ENCODE data around the gene FGF2.
"Not testable (repeated sequence)": the region's sequence is repeated elsewhere in the genome, so short reads cannot be mapped to it uniquely, and the experiment has no call there.

Gene FGF2

GRCh38 chr4:122854447-122855352 is 28.1 kb downstream of the FGF2 start:
- no peaks in the 10 kb centered on the region for H3K9me3 ChIP-seq (ENCODE audit: control insufficient read depth, insufficient read depth, low read length)
- H3K4me3 ChIP-seq (ENCODE audit: low read depth, low read length), result no peak overlapping the region
- no peaks in the 10 kb centered on the region for H3K27me3 ChIP-seq (ENCODE audit: control insufficient read depth, insufficient read depth, low read length)
- no peaks in the 10 kb centered on the region for H3K36me3 ChIP-seq (ENCODE audit: control insufficient read depth, insufficient read depth, low read length)
- H3K9ac ChIP-seq (ENCODE audit: low read depth, low read length), result no peak overlapping the region
- peaks cover 44% of the 10 kb centered on the region for H3K4me1 ChIP-seq (ENCODE audit: control insufficient read depth, insufficient read depth, low read length)

- H3K9ac ChIP-seq (ENCODE audit: low read depth, low read length), result no peak overlapping the region
- no peaks in the 10 kb centered on the region for H3K36me3 ChIP-seq (ENCODE audit: control insufficient read depth, insufficient read depth, low read length)
- no peaks in the 10 kb centered on the region for H3K27me3 ChIP-seq (ENCODE audit: control insufficient read depth, insufficient read depth, low read length)
- no peaks in the 10 kb centered on the region for H3K9me3 ChIP-seq (ENCODE audit: control insufficient read depth, insufficient read depth, low read length)
- peaks cover 47% of the 10 kb centered on the region for H3K4me1 ChIP-seq (ENCODE audit: control insufficient read depth, insufficient read depth, low read length)
- no peak overlapping the region for H3K4me3 ChIP-seq (ENCODE audit: low read depth, low read length)
Measured at GRCh38 chr4:122855353-122855890, 28.8 kb downstream of the FGF2 start.

- H3K9ac ChIP-seq (ENCODE audit: low read depth, low read length), result no peak overlapping the region
- no peaks in the 10 kb centered on the region for H3K9me3 ChIP-seq (ENCODE audit: control insufficient read depth, insufficient read depth, low read length)
- peaks cover 44% of the 10 kb centered on the region for H3K4me1 ChIP-seq (ENCODE audit: control insufficient read depth, insufficient read depth, low read length)
- H3K4me3 ChIP-seq (ENCODE audit: low read depth, low read length), result no peak overlapping the region
- no peaks in the 10 kb centered on the region for H3K36me3 ChIP-seq (ENCODE audit: control insufficient read depth, insufficient read depth, low read length)
- H3K27me3 ChIP-seq (ENCODE audit: control insufficient read depth, insufficient read depth, low read length), result no peaks in the 10 kb centered on the region
Measured at GRCh38 chr4:122857160-122857559, 30.5 kb downstream of the FGF2 start.

DNA sequence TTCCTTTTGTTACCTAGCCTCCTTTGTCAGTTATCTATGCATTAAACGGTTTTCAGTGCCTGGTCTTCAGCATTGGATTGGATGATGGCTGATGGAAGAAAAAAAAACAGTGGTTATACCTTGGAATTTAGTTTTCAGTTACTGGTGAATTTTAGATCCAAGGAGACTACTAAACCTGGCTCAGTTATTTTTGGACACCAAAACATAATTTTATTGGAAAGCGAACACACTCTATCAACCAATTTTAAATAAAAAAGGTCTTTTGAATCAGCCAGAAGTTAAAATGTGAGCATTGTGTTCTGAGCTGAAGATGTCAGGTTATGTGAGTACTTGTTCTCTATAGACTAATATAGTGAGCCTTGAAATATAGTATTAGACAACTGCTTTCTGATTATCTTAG is 32.1 kb downstream of the FGF2 start:
- H3K9ac ChIP-seq (ENCODE audit: low read depth, low read length), result no peak overlapping the region
- H3K4me1 ChIP-seq (ENCODE audit: control insufficient read depth, insufficient read depth, low read length), result peaks cover 39% of the 10 kb centered on the region

GRCh38 chr4:122861172-122861943 is 34.7 kb downstream of the FGF2 start:
- H3K27me3 ChIP-seq (ENCODE audit: control insufficient read depth, insufficient read depth, low read length), result no peaks in the 10 kb centered on the region
- H3K36me3 ChIP-seq (ENCODE audit: control insufficient read depth, insufficient read depth, low read length), result no peaks in the 10 kb centered on the region
- no peak overlapping the region for H3K4me3 ChIP-seq (ENCODE audit: low read depth, low read length)
- H3K9me3 ChIP-seq (ENCODE audit: control insufficient read depth, insufficient read depth, low read length), result no peaks in the 10 kb centered on the region
- peaks cover 23% of the 10 kb centered on the region for H3K4me1 ChIP-seq (ENCODE audit: control insufficient read depth, insufficient read depth, low read length)
- no peak overlapping the region for H3K9ac ChIP-seq (ENCODE audit: low read depth, low read length)

More for the DNA sequence above, 32.1 kb downstream of the FGF2 start:
- no peak overlapping the region for H3K4me3 ChIP-seq (ENCODE audit: low read depth, low read length)
- no peaks in the 10 kb centered on the region for H3K27me3 ChIP-seq (ENCODE audit: control insufficient read depth, insufficient read depth, low read length)
- no peaks in the 10 kb centered on the region for H3K9me3 ChIP-seq (ENCODE audit: control insufficient read depth, insufficient read depth, low read length)
- no peaks in the 10 kb centered on the region for H3K36me3 ChIP-seq (ENCODE audit: control insufficient read depth, insufficient read depth, low read length)

- Histone ChIP-seq H3K4me3 (ENCODE audit: low read depth, low read length) (no peak overlapping the region), H3K9ac (ENCODE audit: low read depth, low read length) (no peak overlapping the region), H3K27me3 (ENCODE audit: control insufficient read depth, insufficient read depth, low read length) (no peaks in the 10 kb centered on the region), H3K4me1 (ENCODE audit: control insufficient read depth, insufficient read depth, low read length) (peaks cover 8% of the 10 kb centered on the region), H3K9me3 (ENCODE audit: control insufficient read depth, insufficient read depth, low read length) (no peaks in the 10 kb centered on the region), H3K36me3 (ENCODE audit: control insufficient read depth, insufficient read depth, low read length) (no peaks in the 10 kb centered on the region)
Measured at GRCh38 chr4:122863639-122864038, 37.0 kb downstream of the FGF2 start.

GRCh38 chr4:122865425-122865824 is 38.8 kb downstream of the FGF2 start:
- Histone ChIP-seq H3K4me1 (ENCODE audit: control insufficient read depth, insufficient read depth, low read length) (peaks cover 3% of the 10 kb centered on the region), H3K9me3 (ENCODE audit: control insufficient read depth, insufficient read depth, low read length) (no peaks in the 10 kb centered on the region)

DNA sequence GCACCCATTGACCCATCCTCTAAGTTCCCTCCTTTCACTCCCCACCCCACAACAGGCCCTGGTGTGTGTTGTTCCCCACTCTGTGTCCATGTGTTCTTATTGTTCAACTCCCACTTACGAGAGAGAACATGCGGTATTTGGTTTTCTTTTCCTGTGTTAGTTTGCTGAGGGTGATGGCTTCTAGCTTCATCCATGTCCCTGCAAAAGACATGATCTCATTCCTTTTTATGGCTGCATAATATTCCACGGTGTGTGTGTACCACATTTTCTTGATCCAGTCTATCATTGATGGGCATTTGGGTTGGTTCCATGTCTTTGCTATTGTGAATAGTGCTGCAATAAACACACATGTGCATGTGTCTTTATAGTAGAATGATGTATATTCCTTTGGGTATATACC is 41.6 kb downstream of the FGF2 start:
- not testable (repeated sequence) for H3K4me3 ChIP-seq (ENCODE audit: low read depth, low read length); H3K9me3 ChIP-seq (ENCODE audit: control insufficient read depth, insufficient read depth, low read length); H3K36me3 ChIP-seq (ENCODE audit: control insufficient read depth, insufficient read depth, low read length); H3K27me3 ChIP-seq (ENCODE audit: control insufficient read depth, insufficient read depth, low read length); H3K9ac ChIP-seq (ENCODE audit: low read depth, low read length); H3K4me1 ChIP-seq (ENCODE audit: control insufficient read depth, insufficient read depth, low read length)

More at GRCh38 chr4:122865425-122865824, 38.8 kb downstream of the FGF2 start:
- Histone ChIP-seq H3K36me3 (ENCODE audit: control insufficient read depth, insufficient read depth, low read length) (no peaks in the 10 kb centered on the region), H3K4me3 (ENCODE audit: low read depth, low read length) (no peak overlapping the region), H3K27me3 (ENCODE audit: control insufficient read depth, insufficient read depth, low read length) (no peaks in the 10 kb centered on the region), H3K9ac (ENCODE audit: low read depth, low read length) (no peak overlapping the region)

- no peaks in the 10 kb centered on the region for H3K9me3 ChIP-seq (ENCODE audit: control insufficient read depth, insufficient read depth, low read length)
- H3K4me1 ChIP-seq (ENCODE audit: control insufficient read depth, insufficient read depth, low read length), result peaks cover 2% of the 10 kb centered on the region
- peaks cover 17% of the 10 kb centered on the region for H3K36me3 ChIP-seq (ENCODE audit: control insufficient read depth, insufficient read depth, low read length)
- no peaks in the 10 kb centered on the region for H3K27me3 ChIP-seq (ENCODE audit: control insufficient read depth, insufficient read depth, low read length)
- H3K4me3 ChIP-seq (ENCODE audit: low read depth, low read length), result no peak overlapping the region
- H3K9ac ChIP-seq (ENCODE audit: low read depth, low read length), result no peak overlapping the region
Measured at GRCh38 chr4:122873146-122873545, 46.5 kb downstream of the FGF2 start.

DNA sequence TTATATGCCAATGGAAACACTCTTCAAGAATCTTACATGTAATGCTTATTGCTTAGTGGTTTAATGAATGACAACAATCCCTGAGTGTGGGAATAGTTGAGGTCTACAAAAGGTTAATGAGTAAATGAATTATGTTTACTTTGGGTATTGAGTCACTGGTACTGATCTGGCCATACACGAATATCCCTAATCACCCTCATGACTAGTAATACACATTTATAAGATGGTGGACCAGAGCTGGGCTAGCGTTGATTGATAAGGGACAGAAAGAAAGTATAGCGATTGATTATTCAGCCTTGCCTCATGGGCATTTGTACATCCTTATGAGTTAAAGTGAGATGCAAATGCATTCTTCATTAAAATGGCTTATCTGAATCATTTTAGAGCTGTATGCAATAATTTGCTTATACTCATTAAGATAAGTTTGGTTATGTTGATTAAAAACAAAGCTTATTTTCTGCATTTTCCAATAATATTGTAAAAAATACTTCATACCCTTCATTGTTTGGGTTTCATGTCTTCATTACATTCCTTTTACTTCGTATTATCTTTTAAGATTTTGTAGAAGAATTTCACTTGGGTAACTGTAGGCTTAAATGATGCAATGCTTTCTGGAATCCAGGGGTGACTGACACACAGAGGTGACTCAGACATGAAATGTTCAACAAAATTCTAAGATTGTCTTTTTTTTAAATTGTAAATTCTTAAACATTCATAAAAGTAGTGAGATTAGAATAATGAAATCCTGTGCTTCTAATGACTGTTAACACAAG is 47.4 kb downstream of the FGF2 start:
- H3K27me3 ChIP-seq (ENCODE audit: control insufficient read depth, insufficient read depth, low read length), result no peaks in the 10 kb centered on the region
- H3K4me3 ChIP-seq (ENCODE audit: low read depth, low read length), result no peak overlapping the region

GRCh38 chr4:122875949-122876348 is 49.3 kb downstream of the FGF2 start:
- H3K27me3 ChIP-seq (ENCODE audit: control insufficient read depth, insufficient read depth, low read length), result no peaks in the 10 kb centered on the region
- peaks cover 25% of the 10 kb centered on the region for H3K36me3 ChIP-seq (ENCODE audit: control insufficient read depth, insufficient read depth, low read length)
- H3K4me3 ChIP-seq (ENCODE audit: low read depth, low read length), result no peak overlapping the region
- no peak overlapping the region for H3K9ac ChIP-seq (ENCODE audit: low read depth, low read length)
- H3K9me3 ChIP-seq (ENCODE audit: control insufficient read depth, insufficient read depth, low read length), result no peaks in the 10 kb centered on the region
- peaks cover 2% of the 10 kb centered on the region for H3K4me1 ChIP-seq (ENCODE audit: control insufficient read depth, insufficient read depth, low read length)

More for the DNA sequence above, 47.4 kb downstream of the FGF2 start:
- Histone ChIP-seq H3K4me1 (ENCODE audit: control insufficient read depth, insufficient read depth, low read length) (peaks cover 2% of the 10 kb centered on the region), H3K9me3 (ENCODE audit: control insufficient read depth, insufficient read depth, low read length) (no peaks in the 10 kb centered on the region), H3K36me3 (ENCODE audit: control insufficient read depth, insufficient read depth, low read length) (peaks cover 18% of the 10 kb centered on the region), H3K9ac (ENCODE audit: low read depth, low read length) (no peak overlapping the region)
